PC-3 (cell line): Measurements from ENCODE around the gene TAF5L. TPM values are rescaled to one million over a fixed set of nuclear protein-coding genes. Genes with fewer than 3 reads are reported as not detected.
"Not testable (repeated sequence)": the region's sequence is repeated elsewhere in the genome, so short reads cannot be mapped to it uniquely, and the experiment has no call there.

Experiments used
- ATAC-seq: fragments of 200-7000 bp; cut with Tn5 transposase; 2 replicates; pipeline ENCODE4 v1.9.1; 2020; ENCODE audit warnings: mild to moderate bottlenecking, moderate library complexity
- BruUV-seq: library from RNA; stranded (reverse); fragments of 400-500 nt; replicated peaks from 2 replicates; lab custom pipeline; 2021; lab: Mats Ljungman, UMichigan
- CTCF ChIA-PET: fragments of 300-600 bp; sonication (Branson Sonifier 250); formaldehyde crosslinking; loops from one replicate; lab custom pipeline; 2022; ENCODE audit warnings: antibody characterized with exemption; lab: Charles Lee
- POLR2A ChIA-PET: fragments of 300-600 bp; sonication (Branson Sonifier 250); formaldehyde crosslinking; loops from one replicate; lab custom pipeline; 2022; ENCODE audit warnings: antibody characterized with exemption; ENCODE audit not compliant: unreplicated experiment; lab: Charles Lee
- DNase-seq: peaks from one replicate; pipeline ENCODE4 v3.0.0-alpha.2; 2015
- H2AFZ ChIP-seq: fragments of 300-600 bp; sonication (generic); 2 replicates; pipeline ENCODE4 v1.6.0; 2016; ENCODE audit warnings: antibody characterized with exemption, low read length
- H3F3A ChIP-seq: fragments of 300-600 bp; sonication (generic); one replicate; pipeline ENCODE4 v1.6.0; 2017; ENCODE audit warnings: antibody characterized with exemption, low read length, control low read depth, mild to moderate bottlenecking; ENCODE audit not compliant: unreplicated experiment
- H3K27ac ChIP-seq: fragments of 300-600 bp; sonication (generic); 2 replicates; pipeline ENCODE4 v1.5.1; 2016; ENCODE audit warnings: mild to moderate bottlenecking, low read length
- H3K27me3 ChIP-seq: fragments of 300-600 bp; sonication (generic); 2 replicates; pipeline ENCODE4 v1.6.1; 2016; ENCODE audit warnings: low read length, mixed read lengths
- H3K36me3 ChIP-seq: fragments of 300-600 bp; sonication (generic); 2 replicates; pipeline ENCODE4 v1.6.1; 2016; ENCODE audit warnings: low read depth, mixed run types, low read length, mixed read lengths
- H3K4me1 ChIP-seq: fragments of 300-600 bp; sonication (generic); 2 replicates; pipeline ENCODE4 v1.5.1; 2016; ENCODE audit warnings: low read length; ENCODE audit not compliant: insufficient read depth
- H3K4me2 ChIP-seq: fragments of 300-600 bp; sonication (generic); 2 replicates; pipeline ENCODE4 v1.6.0; 2016; ENCODE audit warnings: low read length
- H3K4me3 ChIP-seq: fragments of 300-600 bp; sonication (generic); 2 replicates; pipeline ENCODE4 v1.5.1; 2016; ENCODE audit warnings: mild to moderate bottlenecking, low read length, mixed read lengths
- H3K79me2 ChIP-seq: fragments of 300-600 bp; sonication (generic); 2 replicates; pipeline ENCODE4 v1.6.1; 2017; ENCODE audit warnings: low read length, mixed read lengths
- H3K9ac ChIP-seq: fragments of 300-600 bp; sonication (generic); 2 replicates; pipeline ENCODE4 v1.6.0; 2016; ENCODE audit warnings: mild to moderate bottlenecking, low read length
- H3K9me2 ChIP-seq: fragments of 300-600 bp; sonication (generic); replicated peaks from 2 replicates; pipeline ENCODE4 v1.6.1; 2016; ENCODE audit warnings: mixed run types, low read length, mixed read lengths
- H3K9me3 ChIP-seq: fragments of 300-600 bp; sonication (generic); 2 replicates; pipeline ENCODE4 v1.6.1; 2016; ENCODE audit warnings: low read length, mixed read lengths
- H4K20me1 ChIP-seq: fragments of 300-600 bp; sonication (generic); 2 replicates; pipeline ENCODE4 v1.6.1; 2016; ENCODE audit warnings: low read length, mixed read lengths
- EZH2 ChIP-seq: fragments of 300-600 bp; sonication (generic); IDR thresholded peaks from one replicate; pipeline ENCODE4 v1.6.1; 2017; ENCODE audit warnings: antibody characterized with exemption, mild to moderate bottlenecking, low read length; ENCODE audit not compliant: unreplicated experiment
- EZH2phosphoT487 ChIP-seq: fragments of 300-600 bp; sonication (generic); IDR thresholded peaks from 2 replicates; pipeline ENCODE4 v1.6.1; 2018; ENCODE audit warnings: mild to moderate bottlenecking, antibody characterized with exemption, low read length, borderline replicate concordance
- intact Hi-C: fragments of 100-400 bp; cut with micrococcal nuclease; formaldehyde crosslinking; loops from 2 replicates; pipeline ENCODE4 v1.9.0; 2023
- total RNA-seq: library from RNA; depleted of rRNA; stranded (reverse); fragments of >200 nt; gene quantifications from 2 replicates; pipeline ENCODE4 v1.2.3, GENCODE V29; 2014
- TF ChIP-seq, protein P1 (sequence below): fragments of 300-600 bp; sonication (generic); conservative IDR thresholded peaks from 2 replicates; pipeline ENCODE4 v1.5.1; 2017; ENCODE audit warnings: antibody characterized with exemption, low read depth, mild to moderate bottlenecking, low read length

Gene TAF5L
- total RNA-seq, 1 experiment from 2014 or later = 24.2 TPM

GRCh38 chr1:229597877-229598276, 28.0 kb downstream of the TAF5L start:
- no TSS peak for BruUV-seq
- Histone ChIP-seq H3F3A (no peaks in the 10 kb centered on the region), H2AFZ (no peak overlapping the region), H4K20me1 (peaks cover 9% of the 10 kb centered on the region; the same call in 1 of the 2 replicates), H3K27ac (no peak overlapping the region), H3K36me3 (peaks cover 42% of the 10 kb centered on the region), H3K79me2 (peaks cover 7% of the 10 kb centered on the region), H3K9ac (no peak overlapping the region), H3K9me3 (no peaks in the 10 kb centered on the region), H3K4me3 (no peak overlapping the region), H3K4me1 (no peaks in the 10 kb centered on the region), H3K27me3 (no peaks in the 10 kb centered on the region), H3K9me2 (no peaks in the 10 kb centered on the region), H3K4me2 (no peak overlapping the region)
- ATAC-seq = no peak
- TF ChIP-seq EZH2phosphoT487 (no peak), EZH2 (no peak)
- TF ChIP-seq, protein P1, sequence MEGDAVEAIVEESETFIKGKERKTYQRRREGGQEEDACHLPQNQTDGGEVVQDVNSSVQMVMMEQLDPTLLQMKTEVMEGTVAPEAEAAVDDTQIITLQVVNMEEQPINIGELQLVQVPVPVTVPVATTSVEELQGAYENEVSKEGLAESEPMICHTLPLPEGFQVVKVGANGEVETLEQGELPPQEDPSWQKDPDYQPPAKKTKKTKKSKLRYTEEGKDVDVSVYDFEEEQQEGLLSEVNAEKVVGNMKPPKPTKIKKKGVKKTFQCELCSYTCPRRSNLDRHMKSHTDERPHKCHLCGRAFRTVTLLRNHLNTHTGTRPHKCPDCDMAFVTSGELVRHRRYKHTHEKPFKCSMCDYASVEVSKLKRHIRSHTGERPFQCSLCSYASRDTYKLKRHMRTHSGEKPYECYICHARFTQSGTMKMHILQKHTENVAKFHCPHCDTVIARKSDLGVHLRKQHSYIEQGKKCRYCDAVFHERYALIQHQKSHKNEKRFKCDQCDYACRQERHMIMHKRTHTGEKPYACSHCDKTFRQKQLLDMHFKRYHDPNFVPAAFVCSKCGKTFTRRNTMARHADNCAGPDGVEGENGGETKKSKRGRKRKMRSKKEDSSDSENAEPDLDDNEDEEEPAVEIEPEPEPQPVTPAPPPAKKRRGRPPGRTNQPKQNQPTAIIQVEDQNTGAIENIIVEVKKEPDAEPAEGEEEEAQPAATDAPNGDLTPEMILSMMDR = no peak
- ChIA-PET CTCF (no interaction called here), POLR2A (no interaction called here)
- intact Hi-C loops = no loop called here
- DNase-seq = no peak

DNA sequence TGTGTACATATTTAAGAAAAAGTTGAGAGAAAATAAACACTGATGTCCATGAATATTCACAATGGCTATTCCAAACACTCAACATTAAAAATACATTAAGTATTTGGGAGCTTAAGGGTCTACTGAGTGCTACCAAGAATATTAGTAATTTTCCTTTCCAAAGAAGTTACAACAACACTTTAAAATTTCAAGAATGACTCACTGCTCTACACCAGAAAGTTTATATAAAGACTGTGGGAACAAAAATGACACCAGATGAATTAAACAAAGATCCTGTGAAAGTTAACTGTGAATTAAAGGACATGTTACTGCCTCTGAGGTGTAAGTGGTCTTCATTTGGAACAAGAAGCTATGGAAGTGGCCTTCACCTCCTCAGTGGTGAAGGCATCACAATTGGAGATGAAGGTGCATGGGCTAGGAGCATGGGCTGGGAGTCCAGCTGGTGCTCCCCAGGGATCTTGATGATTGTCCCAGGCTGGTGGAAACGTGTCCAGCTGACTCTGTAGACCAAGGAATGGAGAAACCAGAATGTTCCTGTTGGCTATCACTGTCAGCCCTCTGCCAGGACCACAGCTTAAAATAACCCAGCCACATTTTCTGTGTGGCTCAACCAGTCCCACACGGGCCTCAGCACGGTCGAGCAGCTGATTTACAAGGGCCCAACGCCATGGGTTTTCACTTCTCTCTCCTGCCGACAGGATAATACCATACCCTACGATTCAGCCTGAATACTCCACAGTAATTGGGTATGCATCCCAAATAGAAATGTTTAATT, 28.8 kb downstream of the TAF5L start:
- Histone ChIP-seq H3K27me3 (no peaks in the 10 kb centered on the region), H3K9me2 (no peaks in the 10 kb centered on the region), H3K4me1 (no peaks in the 10 kb centered on the region), H3K4me3 (no peak overlapping the region), H2AFZ (no peak overlapping the region), H3K27ac (no peak overlapping the region), H3K9ac (no peak overlapping the region), H3F3A (no peaks in the 10 kb centered on the region), H3K36me3 (peaks cover 38% of the 10 kb centered on the region), H3K79me2 (peaks cover 7% of the 10 kb centered on the region), H3K4me2 (no peak overlapping the region), H4K20me1 (peaks cover 9% of the 10 kb centered on the region; the same call in 1 of the 2 replicates), H3K9me3 (no peaks in the 10 kb centered on the region)
- intact Hi-C loops = no loop called here
- no TSS peak for BruUV-seq
- ATAC-seq (no peak), DNase-seq (no peak)
- CTCF ChIA-PET = no interaction called here
- TF ChIP-seq, protein P1 = no peak
- no peak for TF ChIP-seq EZH2
- no peak for TF ChIP-seq EZH2phosphoT487
- POLR2A ChIA-PET = no interaction called here

- intact Hi-C loops, H3K27ac ChIP-seq, ATAC-seq, H4K20me1 ChIP-seq, H3K4me1 ChIP-seq, H3K9me3 ChIP-seq, H3K9ac ChIP-seq, H3K79me2 ChIP-seq, H3K27me3 ChIP-seq, H3K4me2 ChIP-seq, CTCF ChIA-PET, H3K9me2 ChIP-seq, H2AFZ ChIP-seq, POLR2A ChIA-PET, H3F3A ChIP-seq, BruUV-seq, H3K4me3 ChIP-seq, DNase-seq: not testable (repeated sequence)
- peaks cover 27% of the 10 kb centered on the region for H3K36me3 ChIP-seq
These were observed 30.0 kb downstream of the TAF5L start for GRCh38 chr1:229595876-229596275.
